Brain microvascular endothelial cell (primary cell): ENCODE results near the gene RGPD6.
"Not testable (repeated sequence)": the region's sequence is repeated elsewhere in the genome, so short reads cannot be mapped to it uniquely, and the experiment has no call there.

Experiments
- DNase-seq: peaks from one replicate; pipeline ENCODE4 v3.0.0-alpha.2; 2020
- H3K27ac ChIP-seq: fragments of 250-450 bp; sonication (Bioruptor Pico); 2 replicates; pipeline ENCODE4 v1.5.1; 2020; ENCODE audit warnings: mild to moderate bottlenecking, moderate library complexity
- H3K27me3 ChIP-seq: fragments of 250-450 bp; sonication (Bioruptor Pico); replicated peaks from 2 replicates; pipeline ENCODE4 v1.5.1; 2020; ENCODE audit warnings: mild to moderate bottlenecking
- H3K36me3 ChIP-seq: fragments of 250-450 bp; sonication (Bioruptor Pico); replicated peaks from 2 replicates; pipeline ENCODE4 v1.5.1; 2020; ENCODE audit warnings: mild to moderate bottlenecking
- H3K4me3 ChIP-seq: 2 replicates; pipeline ENCODE4 v1.5.1; 2011; ENCODE audit warnings: low read depth, mild to moderate bottlenecking, control low read depth, low read length, moderate library complexity
- in situ Hi-C: cut with HindIII; loops from 2 replicates; pipeline ENCODE4 v1.10.0; 2017; ENCODE audit warnings: low sequenced_read_pairs, low pct_ligation_motif_present

Gene RGPD6

GRCh38 chr2:110472171-110473058 is 104.6 kb downstream of the RGPD6 start, which contains the start of gene LIMS4:
Gene LIMS4 (minus strand): TSS chr2:110472816. CDS start chr2:110472778, 38 bp downstream.
- not testable (repeated sequence) for DNase-seq, H3K27me3 ChIP-seq

GRCh38 chr2:110468921-110469320 is 108.1 kb downstream of the RGPD6 start:
- H3K27ac ChIP-seq, DNase-seq, H3K27me3 ChIP-seq, in situ Hi-C loops, H3K36me3 ChIP-seq, H3K4me3 ChIP-seq: not testable (repeated sequence)

More at GRCh38 chr2:110472171-110473058, 104.6 kb downstream of the RGPD6 start, which contains the start of gene LIMS4:
- H3K4me3 ChIP-seq, H3K36me3 ChIP-seq, H3K27ac ChIP-seq, in situ Hi-C loops: not testable (repeated sequence)

DNA sequence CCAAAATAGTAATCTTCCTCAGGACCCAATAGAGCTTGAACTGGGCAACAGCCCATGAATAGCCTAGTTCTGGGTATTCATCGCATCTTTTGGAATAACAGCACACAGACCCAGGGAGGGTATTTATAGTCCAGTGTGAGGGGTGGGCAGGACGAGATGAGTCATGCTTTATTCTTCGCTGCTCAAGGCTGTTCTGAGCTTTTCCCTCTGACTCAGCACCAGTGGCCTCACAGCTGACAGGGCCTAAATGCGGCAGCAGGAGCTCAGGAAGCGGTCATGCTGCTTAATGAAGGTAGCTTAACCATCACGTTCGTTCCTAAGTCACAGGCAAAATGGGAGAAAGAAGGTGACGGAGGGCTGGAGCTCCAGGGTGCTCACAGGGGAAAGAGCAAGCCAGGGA is 111.7 kb downstream of the RGPD6 start:
- H3K27ac ChIP-seq, H3K4me3 ChIP-seq: not testable (repeated sequence)

More for the DNA sequence above, 111.7 kb downstream of the RGPD6 start:
- H3K27me3 ChIP-seq, in situ Hi-C loops, DNase-seq, H3K36me3 ChIP-seq: not testable (repeated sequence)
